HEK293 (cell line): ENCODE measurements around the gene PDZK1IP1.

ENCODE experiments used
- CTCF ChIA-PET: fragments of 350-600 bp; formaldehyde crosslinking; extraction: SDS; loops from one replicate; lab custom pipeline; 2021; ENCODE audit warnings: antibody characterized with exemption; lab: Yijun Ruan, JAX
- POLR2A ChIA-PET: fragments of 300-600 bp; formaldehyde crosslinking; extraction: SDS; loops from one replicate; lab custom pipeline; 2020; ENCODE audit warnings: antibody characterized with exemption, inconsistent platforms; lab: Yijun Ruan, JAX
- H3K27ac ChIP-seq: fragments of 200-500 bp; sonication (Bioruptor generic); 2 replicates; pipeline ENCODE4 v1.5.1; 2014; ENCODE audit warnings: low read depth, low read length, control low read depth, inconsistent platforms; ENCODE audit errors: extremely low read depth
- H3K36me3 ChIP-seq, 2 experiments: fragments of 200-500 bp in 1 of 2; sonication (Bioruptor generic) in 1 of 2; 1 replicate in 1 of 2; 2 replicates in 1 of 2; pipeline ENCODE4 v1.5.1; 2014 to 2017; ENCODE audit warnings: inconsistent platforms in 2 of 2, low read length in 2 of 2; ENCODE audit not compliant: control insufficient read depth in 2 of 2, insufficient read depth in 1 of 2
- H3K4me1 ChIP-seq: fragments of 200-500 bp; sonication (Bioruptor generic); 2 replicates; pipeline ENCODE4 v1.5.1; 2014; ENCODE audit warnings: mild to moderate bottlenecking, low read length, inconsistent platforms; ENCODE audit not compliant: control insufficient read depth, insufficient read depth
- H3K4me3 ChIP-seq: 2 replicates; pipeline ENCODE4 v1.5.1; 2011; ENCODE audit warnings: low read depth, mild to moderate bottlenecking, control low read depth, low read length, moderate library complexity
- H3K9me3 ChIP-seq: fragments of 200-500 bp; sonication (Bioruptor generic); 2 replicates; pipeline ENCODE4 v1.5.1; 2014; ENCODE audit warnings: low read depth, low read length, inconsistent platforms; ENCODE audit not compliant: control insufficient read depth, insufficient read depth
- CTCF ChIP-seq: fragments of 450-650 bp; formaldehyde crosslinking; IDR thresholded peaks from 2 replicates; pipeline ENCODE4 v1.5.1; 2016; ENCODE audit warnings: missing biosample characterization, missing genetic modification characterization
- EGR2 ChIP-seq: fragments of 450-650 bp; formaldehyde crosslinking; IDR thresholded peaks from 2 replicates; pipeline ENCODE4 v1.5.1; 2016; ENCODE audit warnings: low read depth, missing biosample characterization, missing genetic modification characterization
- GFI1B ChIP-seq: fragments of 450-650 bp; formaldehyde crosslinking; IDR thresholded peaks from 2 replicates; pipeline ENCODE4 v1.5.1; 2016; ENCODE audit warnings: missing biosample characterization, missing genetic modification characterization
- KLF9 ChIP-seq: fragments of 450-650 bp; formaldehyde crosslinking; IDR thresholded peaks from 2 replicates; pipeline ENCODE4 v1.5.1; 2016; ENCODE audit warnings: missing biosample characterization, missing genetic modification characterization, low read depth
- MZF1 ChIP-seq: fragments of 450-650 bp; formaldehyde crosslinking; IDR thresholded peaks from 2 replicates; pipeline ENCODE4 v1.5.1; 2017; ENCODE audit warnings: missing biosample characterization, missing genetic modification characterization, borderline replicate concordance
- PRDM10 ChIP-seq: fragments of 450-650 bp; formaldehyde crosslinking; IDR thresholded peaks from 2 replicates; pipeline ENCODE4 v1.5.1; 2016; ENCODE audit warnings: missing biosample characterization, missing genetic modification characterization
- SCRT1 ChIP-seq: fragments of 450-650 bp; formaldehyde crosslinking; IDR thresholded peaks from 2 replicates; pipeline ENCODE4 v1.5.1; 2016; ENCODE audit warnings: missing biosample characterization, missing genetic modification characterization, borderline replicate concordance
- SETDB1 ChIP-seq: IDR thresholded peaks from one replicate; pipeline ENCODE4 v1.6.1; 2017; ENCODE audit warnings: mild to moderate bottlenecking, low read length, moderate library complexity, mixed read lengths; ENCODE audit not compliant: insufficient read length
- ZBTB1 ChIP-seq: fragments of 450-650 bp; formaldehyde crosslinking; IDR thresholded peaks from 2 replicates; pipeline ENCODE4 v1.5.1; 2016; ENCODE audit warnings: missing biosample characterization, missing genetic modification characterization
- ZBTB48 ChIP-seq: fragments of 450-650 bp; formaldehyde crosslinking; IDR thresholded peaks from 2 replicates; pipeline ENCODE4 v1.5.1; 2016; ENCODE audit warnings: missing biosample characterization, missing genetic modification characterization
- ZFHX2 ChIP-seq: fragments of 450-650 bp; formaldehyde crosslinking; conservative IDR thresholded peaks from 2 replicates; pipeline ENCODE4 v1.5.1; 2016; ENCODE audit warnings: missing biosample characterization, missing genetic modification characterization
- ZNF18 ChIP-seq: fragments of 450-650 bp; formaldehyde crosslinking; IDR thresholded peaks from 2 replicates; pipeline ENCODE4 v1.5.1; 2016; ENCODE audit warnings: missing biosample characterization, missing genetic modification characterization
- ZNF214 ChIP-seq: fragments of 450-650 bp; formaldehyde crosslinking; IDR thresholded peaks from 2 replicates; pipeline ENCODE4 v1.5.1; 2017; ENCODE audit warnings: missing biosample characterization, mild to moderate bottlenecking, missing genetic modification characterization, borderline replicate concordance
- ZNF354C ChIP-seq: fragments of 450-650 bp; formaldehyde crosslinking; IDR thresholded peaks from 2 replicates; pipeline ENCODE4 v1.5.1; 2016; ENCODE audit warnings: missing biosample characterization, missing genetic modification characterization, low read depth, borderline replicate concordance
- ZNF37A ChIP-seq: fragments of 450-650 bp; IDR thresholded peaks from 2 replicates; pipeline ENCODE4 v1.5.1; 2018; ENCODE audit warnings: missing biosample characterization, missing genetic modification characterization
- ZNF626 ChIP-seq: fragments of 450-650 bp; sonication (Bioruptor Pico); formaldehyde crosslinking; IDR thresholded peaks from 2 replicates; pipeline ENCODE4 v1.5.1; 2018; ENCODE audit warnings: missing biosample characterization, missing genetic modification characterization, inconsistent platforms
- ZNF76 ChIP-seq: fragments of 450-650 bp; formaldehyde crosslinking; IDR thresholded peaks from 2 replicates; pipeline ENCODE4; 2016; ENCODE audit warnings: low read depth, missing biosample characterization, missing genetic modification characterization, borderline replicate concordance
- ZNF792 ChIP-seq: fragments of 450-650 bp; formaldehyde crosslinking; IDR thresholded peaks from 2 replicates; pipeline ENCODE4 v1.5.1; 2016; ENCODE audit warnings: missing biosample characterization, missing genetic modification characterization
- ZSCAN16 ChIP-seq: fragments of 450-650 bp; formaldehyde crosslinking; IDR thresholded peaks from 2 replicates; pipeline ENCODE4 v1.5.1; 2016; ENCODE audit warnings: missing biosample characterization, missing genetic modification characterization
- TF ChIP-seq, protein P1 (sequence below): fragments of 450-650 bp; formaldehyde crosslinking; IDR thresholded peaks from 2 replicates; pipeline ENCODE4 v1.5.1; 2017; ENCODE audit warnings: missing biosample characterization, missing genetic modification characterization
- TF ChIP-seq, protein P2 (sequence below): fragments of 450-650 bp; formaldehyde crosslinking; IDR thresholded peaks from 2 replicates; pipeline ENCODE4 v1.5.1; 2016; ENCODE audit warnings: missing biosample characterization, missing genetic modification characterization, borderline replicate concordance

Gene PDZK1IP1

GRCh38 chr1:47209091-47209490 is 19.3 kb upstream of the PDZK1IP1 start:
- H3K4me3 ChIP-seq, result no peak overlapping the region
- TF ChIP-seq ZNF626 (tag by site-specific recombination), result no peak
- TF ChIP-seq ZFHX2, result peak; percentile 41
- no peak for TF ChIP-seq SCRT1 (tag by site-specific recombination)
- no peak for TF ChIP-seq ZSCAN16 (tag by site-specific recombination)
- TF ChIP-seq PRDM10 (tag by site-specific recombination), result no peak
- TF ChIP-seq EGR2, result peak; percentile 61
- no peak for TF ChIP-seq ZNF18 (tag by site-specific recombination)
- no peak for TF ChIP-seq SETDB1
- TF ChIP-seq, all 188 proteins: peak for 2
- Histone ChIP-seq H3K4me1 (no peaks in the 10 kb centered on the region), H3K27ac (no peak overlapping the region), H3K9me3 (no peaks in the 10 kb centered on the region), H3K36me3 (no peaks in the 10 kb centered on the region)
- POLR2A ChIA-PET, result no interaction called here
- CTCF ChIA-PET, result no interaction called here

DNA sequence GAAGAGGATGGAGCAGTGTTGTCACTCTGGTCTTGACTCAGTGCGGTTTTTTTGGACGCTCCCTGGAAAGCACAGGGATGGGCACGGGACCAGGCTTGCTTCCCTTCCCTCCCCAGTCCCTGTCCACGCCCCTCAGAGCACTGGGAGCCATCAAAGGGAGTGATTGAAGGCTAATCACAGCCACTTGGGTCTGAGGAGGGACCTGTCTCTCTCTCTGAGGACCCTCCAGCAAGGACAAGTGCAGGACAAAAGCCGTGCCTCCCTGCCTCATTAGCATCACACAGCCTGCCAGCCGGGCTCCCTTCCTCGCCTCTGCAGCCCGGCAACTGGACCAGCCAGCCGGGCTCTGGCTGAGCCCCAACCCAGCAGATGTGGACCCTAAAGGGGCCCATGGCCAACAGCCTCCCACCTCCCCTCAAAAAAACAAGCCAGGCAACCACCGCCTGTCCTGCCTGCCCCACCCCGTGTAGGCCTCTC is 18.6 kb upstream of the PDZK1IP1 start:
- no peak overlapping the region for H3K27ac ChIP-seq
- ChIA-PET POLR2A (no interaction called here), CTCF (interaction anchor here (0.6 to 2.0 kb wide), 2 partner anchors 15 to 48 kb away, joined by 3 to 10 read pairs; no protein-coding TSS in a partner anchor)
- H3K36me3 ChIP-seq, result no peaks in the 10 kb centered on the region
- no peaks in the 10 kb centered on the region for H3K9me3 ChIP-seq
- H3K4me3 ChIP-seq, result no peak overlapping the region
- H3K4me1 ChIP-seq, result no peaks in the 10 kb centered on the region
- TF ChIP-seq ZBTB48 (tag by site-specific recombination) (peak; percentile 87), ZNF214 (tag by site-specific recombination) (no peak)

GRCh38 chr1:47207803-47208373 is 18.1 kb upstream of the PDZK1IP1 start:
- Histone ChIP-seq H3K9me3 (no peaks in the 10 kb centered on the region), H3K4me3 (no peak overlapping the region), H3K4me1 (no peaks in the 10 kb centered on the region), H3K36me3 (no peaks in the 10 kb centered on the region), H3K27ac (no peak overlapping the region)
- ChIA-PET CTCF (interaction anchor here (0.6 to 2.0 kb wide), 5 partner anchors 15 to 110 kb away, joined by 3 to 10 read pairs (median 3); no protein-coding TSS in a partner anchor), POLR2A (no interaction called here)
- no peak for TF ChIP-seq KLF9
- TF ChIP-seq GFI1B, result no peak
- no peak for TF ChIP-seq ZNF792
- TF ChIP-seq, protein P1, sequence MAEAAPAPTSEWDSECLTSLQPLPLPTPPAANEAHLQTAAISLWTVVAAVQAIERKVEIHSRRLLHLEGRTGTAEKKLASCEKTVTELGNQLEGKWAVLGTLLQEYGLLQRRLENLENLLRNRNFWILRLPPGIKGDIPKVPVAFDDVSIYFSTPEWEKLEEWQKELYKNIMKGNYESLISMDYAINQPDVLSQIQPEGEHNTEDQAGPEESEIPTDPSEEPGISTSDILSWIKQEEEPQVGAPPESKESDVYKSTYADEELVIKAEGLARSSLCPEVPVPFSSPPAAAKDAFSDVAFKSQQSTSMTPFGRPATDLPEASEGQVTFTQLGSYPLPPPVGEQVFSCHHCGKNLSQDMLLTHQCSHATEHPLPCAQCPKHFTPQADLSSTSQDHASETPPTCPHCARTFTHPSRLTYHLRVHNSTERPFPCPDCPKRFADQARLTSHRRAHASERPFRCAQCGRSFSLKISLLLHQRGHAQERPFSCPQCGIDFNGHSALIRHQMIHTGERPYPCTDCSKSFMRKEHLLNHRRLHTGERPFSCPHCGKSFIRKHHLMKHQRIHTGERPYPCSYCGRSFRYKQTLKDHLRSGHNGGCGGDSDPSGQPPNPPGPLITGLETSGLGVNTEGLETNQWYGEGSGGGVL (tag by site-specific recombination), result no peak
- TF ChIP-seq ZNF354C (tag by site-specific recombination), result no peak
- TF ChIP-seq ZNF37A (tag by site-specific recombination), result no peak
- no peak for TF ChIP-seq MZF1 (tag by site-specific recombination)
- no peak for TF ChIP-seq CTCF (tag by site-specific recombination)
- TF ChIP-seq ZNF76 (tag by site-specific recombination), result no peak
- no peak for TF ChIP-seq ZBTB1 (tag by site-specific recombination)
- TF ChIP-seq, protein P2, sequence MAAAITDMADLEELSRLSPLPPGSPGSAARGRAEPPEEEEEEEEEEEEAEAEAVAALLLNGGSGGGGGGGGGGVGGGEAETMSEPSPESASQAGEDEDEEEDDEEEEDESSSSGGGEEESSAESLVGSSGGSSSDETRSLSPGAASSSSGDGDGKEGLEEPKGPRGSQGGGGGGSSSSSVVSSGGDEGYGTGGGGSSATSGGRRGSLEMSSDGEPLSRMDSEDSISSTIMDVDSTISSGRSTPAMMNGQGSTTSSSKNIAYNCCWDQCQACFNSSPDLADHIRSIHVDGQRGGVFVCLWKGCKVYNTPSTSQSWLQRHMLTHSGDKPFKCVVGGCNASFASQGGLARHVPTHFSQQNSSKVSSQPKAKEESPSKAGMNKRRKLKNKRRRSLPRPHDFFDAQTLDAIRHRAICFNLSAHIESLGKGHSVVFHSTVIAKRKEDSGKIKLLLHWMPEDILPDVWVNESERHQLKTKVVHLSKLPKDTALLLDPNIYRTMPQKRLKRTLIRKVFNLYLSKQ (tag by site-specific recombination), result no peak
